ENCODE results near the gene TSACC.
"Not testable (repeated sequence)": the region's sequence is repeated elsewhere in the genome, so short reads cannot be mapped to it uniquely, and the experiment has no call there.

The TSACC gene

GRCh38 chr1:156346636-156347035 lies 8.3 kb downstream of the TSACC start:
- DNase-seq (ENCODE audit: low read depth), result peak; percentile 57

DNA sequence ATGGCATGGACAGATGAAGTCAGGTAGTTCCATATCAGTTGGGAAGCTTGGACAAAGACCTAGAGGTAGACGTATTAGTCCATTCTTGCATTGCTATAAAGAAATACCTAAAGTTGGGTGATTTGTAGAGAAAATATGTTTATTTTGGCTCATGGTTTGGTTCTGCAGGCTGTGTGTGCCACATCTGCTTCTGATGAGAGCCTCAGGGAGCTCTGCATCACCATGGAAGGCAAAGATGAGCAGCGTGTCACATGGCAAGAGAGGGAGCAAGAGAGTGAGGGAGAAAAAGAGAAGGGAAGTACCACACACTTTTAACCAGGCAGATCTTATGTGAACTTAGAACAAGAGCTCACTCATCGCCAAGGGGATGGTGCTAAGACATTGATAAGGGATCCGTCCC lies 9.0 kb downstream of the TSACC start:
- peak; percentile 55 for DNase-seq (ENCODE audit: low read depth)

GRCh38 chr1:156352481-156352880 lies 14.2 kb downstream of the TSACC start:
- not testable (repeated sequence) for DNase-seq (ENCODE audit: low read depth)

GRCh38 chr1:156356262-156356874 lies 18.0 kb downstream of the TSACC start:
- no peak for DNase-seq (ENCODE audit: low read depth)

DNA sequence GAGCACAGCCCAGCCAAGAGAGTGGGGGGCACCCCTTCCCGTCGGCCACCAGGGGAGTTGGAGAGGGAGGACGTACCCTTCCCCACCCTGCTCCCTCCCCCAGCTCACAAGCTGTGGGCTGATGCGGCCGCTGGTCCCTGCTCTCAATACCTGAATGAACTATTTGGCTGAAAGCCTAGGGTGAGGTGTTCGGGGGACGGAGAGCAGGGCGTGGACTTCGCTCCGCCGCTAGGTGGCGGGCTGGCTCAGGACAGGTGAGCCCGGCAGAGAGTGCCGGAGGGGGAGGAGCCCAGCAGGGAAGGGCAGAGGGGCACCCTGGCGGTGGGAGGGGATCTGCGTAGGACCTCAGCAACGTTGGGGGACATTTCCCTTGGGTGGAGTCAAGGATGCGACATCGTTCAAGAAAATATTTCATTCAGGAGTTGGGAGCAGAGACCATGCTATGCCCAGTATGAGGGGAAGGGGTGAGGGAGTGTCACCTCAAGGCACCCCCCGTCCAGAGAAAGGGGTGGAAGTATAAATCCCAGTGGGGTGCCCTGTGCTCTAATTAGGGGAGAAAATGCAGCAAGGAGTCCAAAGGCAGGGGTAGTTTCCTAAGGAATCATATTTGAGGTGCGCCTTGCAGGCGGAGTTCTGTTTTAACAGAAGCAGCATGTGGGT lies 18.7 kb downstream of the TSACC start:
- DNase-seq (ENCODE audit: low read depth), result no peak

- no peak for DNase-seq (ENCODE audit: low read depth)
Observed at GRCh38 chr1:156357977-156358376, 19.7 kb downstream of the TSACC start.

GRCh38 chr1:156358641-156359040 lies 20.3 kb downstream of the TSACC start:
- DNase-seq (ENCODE audit: low read depth), result no peak

DNA sequence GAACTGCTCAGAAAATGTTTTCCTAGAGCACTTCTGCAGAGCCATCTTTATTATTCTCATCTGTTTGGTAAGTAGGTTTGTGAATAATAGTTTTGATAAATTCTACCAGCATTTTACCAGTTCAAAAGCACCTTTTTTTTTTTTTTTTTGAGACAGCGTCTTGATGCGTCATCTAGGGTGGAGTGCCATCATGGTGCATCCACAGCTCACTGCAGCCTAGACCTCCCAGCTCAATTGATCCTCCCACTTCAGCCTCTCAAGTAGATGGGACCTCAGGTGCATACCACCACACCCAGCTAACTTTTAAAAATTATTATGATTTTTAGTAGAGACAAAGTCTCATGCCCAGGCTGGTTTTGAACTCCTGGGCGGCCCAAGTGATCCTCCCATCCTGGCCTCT lies 20.9 kb downstream of the TSACC start:
- DNase-seq (ENCODE audit: low read depth), result no peak

GRCh38 chr1:156359973-156360372 lies 21.6 kb downstream of the TSACC start:
- no peak for DNase-seq (ENCODE audit: low read depth)

- no peak for DNase-seq (ENCODE audit: low read depth)
Observed at GRCh38 chr1:156360534-156360933, 22.2 kb downstream of the TSACC start.

DNA sequence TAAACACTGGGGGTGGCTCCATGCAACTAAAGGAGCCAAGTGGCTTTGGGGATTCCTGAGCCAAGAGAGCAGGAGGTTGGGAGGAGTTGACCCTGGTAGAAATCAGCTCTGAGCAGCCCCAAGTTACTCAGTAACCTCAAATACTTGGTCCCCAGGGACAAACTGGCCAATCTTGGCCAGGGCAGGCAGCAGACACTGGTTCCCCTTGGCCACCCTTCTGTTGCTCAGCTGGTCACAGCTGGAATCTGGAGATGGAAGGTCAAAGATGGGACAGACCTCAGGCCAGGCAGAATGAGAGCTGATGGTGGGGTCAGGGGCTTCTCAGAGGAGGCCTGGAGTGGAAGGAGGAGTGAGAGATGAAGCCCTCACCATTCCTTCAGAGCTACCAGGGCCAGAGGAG lies 27.4 kb downstream of the TSACC start:
- DNase-seq (ENCODE audit: low read depth), result no peak

DNA sequence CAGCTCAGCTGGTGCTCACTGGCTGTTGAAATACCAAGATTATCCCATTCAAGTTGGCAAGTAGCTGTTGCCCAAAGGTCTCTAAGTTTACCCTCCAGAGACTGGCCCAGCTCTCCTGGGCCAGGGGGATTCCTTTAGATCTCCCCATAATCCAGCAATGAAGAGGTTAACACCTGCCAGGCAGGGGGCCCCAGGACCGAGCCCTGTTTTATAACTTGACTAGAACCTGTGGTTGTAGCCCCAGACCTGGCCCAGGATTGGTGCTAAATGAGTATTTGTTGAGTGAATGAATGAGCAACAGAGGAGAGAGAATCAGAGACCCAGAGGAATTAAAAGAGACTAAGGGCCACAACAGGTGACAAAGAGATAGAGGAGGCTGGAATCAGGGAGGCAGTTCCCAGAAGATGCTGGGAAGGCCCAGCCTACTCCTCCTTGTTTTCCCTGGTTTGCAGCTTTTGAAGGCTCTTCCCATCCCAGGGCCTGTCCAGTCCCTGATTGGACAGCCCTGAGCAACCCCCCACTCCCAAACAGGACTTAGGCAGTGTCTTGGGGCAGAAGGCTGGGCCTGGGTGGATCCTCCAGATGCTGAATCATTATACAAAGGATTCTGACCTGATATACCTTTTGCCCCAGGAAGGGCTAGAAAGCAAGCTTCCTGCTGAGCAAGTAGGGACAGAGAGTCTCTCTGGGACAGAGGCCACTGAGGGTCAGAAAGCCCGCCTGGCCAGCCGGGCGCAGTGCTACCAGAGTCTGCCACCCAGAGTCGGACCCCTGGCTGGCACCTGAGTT lies 28.2 kb downstream of the TSACC start:
- no peak for DNase-seq (ENCODE audit: low read depth)

DNA sequence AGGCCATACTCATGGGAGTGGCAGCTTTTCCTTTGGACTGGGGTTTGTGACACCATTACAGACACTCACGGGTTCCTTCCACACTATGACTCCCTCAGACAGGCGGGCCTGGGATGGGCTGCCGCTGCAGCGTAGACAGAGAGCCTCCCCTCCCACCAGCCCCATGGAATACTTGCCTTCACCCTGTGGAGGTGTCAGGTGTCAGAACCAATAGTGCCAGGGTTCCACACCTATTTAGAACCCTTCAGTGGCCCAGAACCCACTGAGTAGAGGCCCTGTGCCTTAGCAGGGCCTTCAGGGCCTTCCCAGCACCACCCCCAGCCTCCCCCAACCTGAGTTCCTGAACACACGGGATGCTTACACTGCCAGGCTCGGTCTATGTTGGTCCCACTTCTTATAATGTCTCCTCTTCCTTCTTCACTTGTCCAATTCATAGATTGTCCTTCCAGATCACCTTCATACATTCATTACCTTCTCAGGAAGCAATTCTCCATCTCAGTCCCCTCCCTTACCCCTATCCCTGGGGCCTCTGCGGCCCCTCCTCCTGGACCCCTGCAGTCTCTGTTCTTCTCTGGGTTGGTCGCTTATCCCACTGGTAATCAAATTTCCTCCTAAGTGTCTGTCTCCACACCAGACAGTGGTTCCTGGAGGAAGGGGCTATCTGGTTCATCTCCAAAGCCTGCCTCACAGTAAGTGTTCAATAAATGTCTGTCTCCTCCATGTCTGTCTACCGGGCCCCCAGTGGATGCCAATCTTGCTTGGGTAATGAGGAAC lies 29.2 kb downstream of the TSACC start:
- no peak for DNase-seq (ENCODE audit: low read depth)

GRCh38 chr1:156368157-156368658 lies 29.9 kb downstream of the TSACC start:
- DNase-seq (ENCODE audit: low read depth), result no peak

- DNase-seq (ENCODE audit: low read depth), result no peak
Observed at GRCh38 chr1:156368889-156369684, 30.8 kb downstream of the TSACC start, which contains the start of gene RHBG. Gene RHBG, plus strand, starts transcription at chr1:156369211. Its CDS starts 39 bp downstream, at chr1:156369250.

GRCh38 chr1:156369685-156370286 lies 31.5 kb downstream of the TSACC start:
- DNase-seq (ENCODE audit: low read depth), result not testable (repeated sequence)

DNA sequence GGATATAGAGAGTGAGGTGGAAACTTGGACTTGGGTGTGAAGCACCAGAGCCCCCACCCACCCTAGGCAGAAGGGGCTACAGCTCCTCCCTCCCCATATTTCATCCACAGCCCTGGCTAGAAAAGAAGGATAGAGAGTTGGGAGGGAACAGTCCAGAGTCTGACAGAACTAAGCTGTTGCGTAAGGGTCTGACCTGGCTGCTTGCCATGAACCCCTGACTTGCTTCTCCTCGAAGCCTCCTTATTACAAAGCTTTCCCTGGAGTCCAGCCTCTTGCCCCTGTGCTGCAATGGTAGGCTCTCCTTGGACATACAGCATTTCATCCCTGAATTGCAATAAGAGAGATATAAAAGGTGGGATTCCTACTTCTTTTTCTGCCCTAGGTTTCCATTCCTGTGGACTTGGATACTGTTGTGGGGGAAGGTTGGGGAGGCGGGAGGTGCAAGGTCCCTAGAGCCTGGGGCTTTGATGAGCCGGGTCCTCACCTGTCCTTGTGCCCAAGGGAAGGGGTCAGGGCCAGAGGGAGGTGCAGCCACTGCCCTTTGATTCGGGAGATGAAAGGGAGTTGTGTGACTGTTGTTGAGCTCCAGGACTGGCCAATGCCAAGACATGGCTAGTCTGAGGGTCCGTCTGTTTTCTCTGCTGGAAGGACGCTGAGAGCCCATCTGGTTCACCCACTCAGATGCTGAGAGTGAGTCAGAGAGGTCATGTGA lies 33.4 kb downstream of the TSACC start:
- no peak for DNase-seq (ENCODE audit: low read depth)

GRCh38 chr1:156372265-156372586 lies 33.9 kb downstream of the TSACC start:
- DNase-seq (ENCODE audit: low read depth), result no peak

DNA sequence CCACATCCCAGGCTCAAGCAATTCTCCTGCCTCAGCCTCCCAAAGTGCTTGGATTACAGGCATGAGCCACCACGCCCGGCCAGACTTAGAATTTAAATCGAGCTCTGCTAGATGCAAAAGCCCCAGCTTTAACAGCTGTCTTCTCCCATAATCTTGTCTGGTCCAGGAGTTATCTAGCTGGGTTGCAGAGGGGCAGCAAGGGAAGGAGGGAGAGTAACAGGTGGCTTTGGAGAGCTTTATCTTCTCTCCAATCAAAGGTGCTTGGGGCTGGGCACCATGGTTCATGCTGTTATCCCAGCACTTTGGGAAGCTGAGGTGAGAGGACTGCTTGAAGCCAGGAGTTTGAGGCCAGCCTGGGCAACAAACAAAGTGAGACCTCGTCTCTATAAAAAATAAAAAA lies 34.5 kb downstream of the TSACC start:
- no peak for DNase-seq (ENCODE audit: low read depth)

GRCh38 chr1:156373546-156373945 lies 35.2 kb downstream of the TSACC start:
- DNase-seq (ENCODE audit: low read depth), result no peak
